Colonic mucosa (tissue), 4 donors: ENCODE data around the gene SLC35D2. TPM values are rescaled to one million over a fixed set of nuclear protein-coding genes. Genes with fewer than 3 reads are reported as not detected.
"Not testable (repeated sequence)": the region's sequence is repeated elsewhere in the genome, so short reads cannot be mapped to it uniquely, and the experiment has no call there.

Experiments used
- DNase-seq: peaks from one replicate; pipeline ENCODE4 v3.0.0-alpha.2; 2020
- H3K27ac ChIP-seq: fragments of 200-600 bp; one replicate; pipeline ENCODE4 v1.8.0; 2021
- H3K27me3 ChIP-seq: fragments of 200-600 bp; one replicate; pipeline ENCODE4 v1.8.0; 2021
- H3K36me3 ChIP-seq: fragments of 200-600 bp; one replicate; pipeline ENCODE4 v1.8.0; 2021
- H3K4me1 ChIP-seq: fragments of 200-600 bp; one replicate; pipeline ENCODE4 v1.8.0; 2021; ENCODE audit warnings: mild to moderate bottlenecking
- H3K4me3 ChIP-seq: fragments of 200-600 bp; one replicate; pipeline ENCODE4 v1.8.0; 2021
- H3K9ac ChIP-seq, 2 donors: one replicate each; pipeline ENCODE4 v1.7.0; 2013; ENCODE audit warnings: control low read depth in 2 of 2, low read depth in 2 of 2, low read length in 2 of 2
- H3K9me3 ChIP-seq: fragments of 200-600 bp; one replicate; pipeline ENCODE4 v1.8.0; 2021
- intact Hi-C: fragments of 100-400 bp; cut with DNase I; formaldehyde crosslinking; loops from one replicate; pipeline ENCODE4 v1.14.1; 2022
- total RNA-seq, 2 donors: library from RNA; stranded (reverse); fragmentation: NEBNext Ultra II Directional in 1 of 2; extraction: Animal tissue kit (Norgen Biotek cat#: 25700) in 1 of 2; gene quantifications; one replicate each; pipeline ENCODE4 v1.2.1, GENCODE V29; 2021
- TF ChIP-seq, protein P1 (sequence below): fragments of 200-600 bp; IDR thresholded peaks from one replicate; pipeline ENCODE4 v1.8.0; 2022; ENCODE audit warnings: antibody characterized with exemption, mild to moderate bottlenecking
- donor health status: healthy.
- donor health status: DM: no; HTN: no; CAD: no.
- donor health status: DM: no; HTN: no; CAD: no.

Gene SLC35D2
- total RNA-seq, 2 donors from 2014 or later = 57.8 to 95.0 TPM

DNA sequence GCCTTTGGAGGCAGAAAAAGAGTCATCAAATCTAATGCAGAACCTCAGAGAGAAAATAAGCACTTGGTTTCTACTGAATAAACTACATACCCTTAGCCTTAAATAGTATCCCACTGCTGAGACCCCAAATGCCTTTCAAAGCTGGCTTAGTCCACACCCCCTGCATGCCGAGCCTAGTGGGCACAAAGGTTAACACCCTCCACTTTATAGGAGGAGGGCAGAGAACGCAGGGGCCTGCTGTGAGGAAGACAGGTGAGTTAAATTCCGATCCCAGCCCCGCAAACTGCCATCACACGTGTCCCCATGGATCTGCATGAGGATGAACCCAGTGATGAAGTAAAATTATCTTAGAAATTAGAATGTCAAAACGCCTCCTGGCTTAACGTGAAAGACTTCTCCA, 62.0 kb downstream of the SLC35D2 start:
- no peaks in the 10 kb centered on the region for H3K27me3 ChIP-seq
- TF ChIP-seq, protein P1, sequence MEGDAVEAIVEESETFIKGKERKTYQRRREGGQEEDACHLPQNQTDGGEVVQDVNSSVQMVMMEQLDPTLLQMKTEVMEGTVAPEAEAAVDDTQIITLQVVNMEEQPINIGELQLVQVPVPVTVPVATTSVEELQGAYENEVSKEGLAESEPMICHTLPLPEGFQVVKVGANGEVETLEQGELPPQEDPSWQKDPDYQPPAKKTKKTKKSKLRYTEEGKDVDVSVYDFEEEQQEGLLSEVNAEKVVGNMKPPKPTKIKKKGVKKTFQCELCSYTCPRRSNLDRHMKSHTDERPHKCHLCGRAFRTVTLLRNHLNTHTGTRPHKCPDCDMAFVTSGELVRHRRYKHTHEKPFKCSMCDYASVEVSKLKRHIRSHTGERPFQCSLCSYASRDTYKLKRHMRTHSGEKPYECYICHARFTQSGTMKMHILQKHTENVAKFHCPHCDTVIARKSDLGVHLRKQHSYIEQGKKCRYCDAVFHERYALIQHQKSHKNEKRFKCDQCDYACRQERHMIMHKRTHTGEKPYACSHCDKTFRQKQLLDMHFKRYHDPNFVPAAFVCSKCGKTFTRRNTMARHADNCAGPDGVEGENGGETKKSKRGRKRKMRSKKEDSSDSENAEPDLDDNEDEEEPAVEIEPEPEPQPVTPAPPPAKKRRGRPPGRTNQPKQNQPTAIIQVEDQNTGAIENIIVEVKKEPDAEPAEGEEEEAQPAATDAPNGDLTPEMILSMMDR = no peak
- no peaks in the 10 kb centered on the region for H3K36me3 ChIP-seq
- H3K4me3 ChIP-seq = no peak overlapping the region
- H3K9ac ChIP-seq = no peak overlapping the region
- intact Hi-C loops = loop anchor here (10.0 kb wide), 1 partner anchor 123 kb away; no protein-coding TSS in a partner anchor
- H3K27ac ChIP-seq = no peak overlapping the region
- no peak for DNase-seq
- no peaks in the 10 kb centered on the region for H3K9me3 ChIP-seq
- no peaks in the 10 kb centered on the region for H3K4me1 ChIP-seq

DNA sequence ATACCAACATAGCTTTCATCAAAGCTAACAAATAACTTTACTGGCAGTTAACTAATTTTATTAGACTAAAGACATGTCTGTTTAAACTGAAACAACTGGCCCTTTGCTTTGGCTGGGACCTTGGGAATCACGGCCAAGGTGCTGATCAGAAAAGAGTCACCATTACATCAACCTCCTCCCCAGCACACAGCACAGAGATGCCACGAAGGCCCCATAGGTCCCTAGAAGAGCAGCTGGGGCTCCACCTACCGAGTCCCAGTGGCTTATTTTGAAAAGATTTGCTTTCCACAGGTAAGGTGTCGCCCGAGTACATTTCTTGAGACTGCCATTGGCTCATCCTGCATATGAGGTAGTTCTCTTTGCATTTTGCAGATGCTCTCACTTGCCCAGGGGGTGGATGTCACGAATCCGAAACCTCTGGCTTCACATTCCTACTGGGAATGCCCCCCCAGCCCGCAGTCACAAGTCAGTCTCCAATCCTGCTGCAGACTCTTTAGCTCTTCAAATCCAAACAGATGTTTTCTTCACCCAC, 62.7 kb downstream of the SLC35D2 start:
- intact Hi-C loops = loop anchor here (10.0 kb wide), 1 partner anchor 124 kb away; no protein-coding TSS in a partner anchor
- DNase-seq = no peak
- H3K4me3 ChIP-seq = no peak overlapping the region

DNA sequence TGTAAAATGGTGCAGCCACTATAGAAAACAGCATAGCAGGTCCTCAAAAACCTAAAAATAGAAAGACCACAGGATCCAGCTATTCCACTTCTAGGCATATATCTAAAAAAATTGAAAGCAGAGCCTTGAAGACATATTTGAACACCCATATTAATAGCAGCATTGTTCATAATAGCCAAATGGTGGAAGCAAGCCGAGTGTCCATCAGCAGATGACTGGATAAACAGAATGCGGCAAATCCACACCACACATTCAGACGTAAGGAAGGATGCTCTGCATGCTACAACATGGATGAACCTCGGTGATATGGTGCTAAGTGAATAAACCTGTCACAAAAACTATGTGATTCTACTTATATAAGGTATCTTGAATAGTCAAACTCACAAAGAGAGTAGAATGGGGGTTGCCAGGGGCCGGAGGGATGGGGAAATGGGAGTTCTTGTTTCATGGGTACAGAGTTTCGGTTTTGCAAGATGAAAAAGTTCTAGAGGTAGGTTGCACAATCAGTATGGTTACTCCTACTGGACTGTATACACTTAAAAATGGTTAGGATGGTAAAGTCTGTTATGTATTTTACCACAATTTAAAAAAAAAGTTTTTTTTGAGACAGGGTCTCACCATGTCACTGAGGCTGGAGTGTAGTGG, 64.5 kb downstream of the SLC35D2 start:
- Histone ChIP-seq H3K36me3 (no peaks in the 10 kb centered on the region), H3K4me3 (no peak overlapping the region), H3K9me3 (no peaks in the 10 kb centered on the region), H3K9ac (no peak overlapping the region), H3K4me1 (no peaks in the 10 kb centered on the region), H3K27ac (no peak overlapping the region), H3K27me3 (no peaks in the 10 kb centered on the region)
- intact Hi-C loops = no loop called here
- DNase-seq = no peak
- TF ChIP-seq, protein P1 = no peak

More for the DNA sequence above, 62.7 kb downstream of the SLC35D2 start:
- H3K9me3 ChIP-seq = no peaks in the 10 kb centered on the region
- no peak overlapping the region for H3K27ac ChIP-seq
- H3K4me1 ChIP-seq = no peaks in the 10 kb centered on the region
- H3K36me3 ChIP-seq = no peaks in the 10 kb centered on the region
- no peak overlapping the region for H3K9ac ChIP-seq
- TF ChIP-seq, protein P1 = no peak
- no peaks in the 10 kb centered on the region for H3K27me3 ChIP-seq

DNA sequence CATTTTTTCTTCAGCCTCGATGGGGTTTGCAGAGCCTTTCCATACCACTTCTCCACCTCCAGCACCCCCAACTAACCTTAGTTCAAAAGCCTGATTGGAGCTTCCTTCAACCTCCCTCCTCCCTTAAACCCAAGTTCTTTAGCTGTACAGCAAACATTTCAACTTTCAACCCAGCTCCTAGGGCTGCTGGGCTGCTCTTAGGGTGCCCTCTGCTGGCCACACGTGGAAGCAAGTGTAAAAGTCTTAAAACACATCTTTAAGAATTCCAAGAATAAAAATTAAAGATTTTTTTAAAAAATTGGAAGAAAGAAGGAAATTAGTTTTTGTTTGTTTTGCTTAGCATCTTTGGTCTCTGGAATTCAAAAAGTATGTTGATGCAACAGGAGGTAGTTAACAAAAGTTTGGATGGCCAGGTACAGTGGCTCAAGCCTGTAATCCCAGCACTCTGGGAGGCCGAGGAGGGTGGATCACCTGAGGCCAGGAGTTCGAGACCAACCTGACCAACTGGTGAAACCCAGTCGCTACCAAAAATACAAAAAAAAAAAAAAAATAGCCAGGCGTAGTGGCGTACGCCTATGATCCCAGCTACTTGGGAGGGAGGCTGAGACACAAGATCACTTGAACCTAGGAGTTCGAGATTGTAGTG, 66.1 kb downstream of the SLC35D2 start:
- Histone ChIP-seq H3K27ac (no peak overlapping the region), H3K4me3 (no peak overlapping the region), H3K9me3 (no peaks in the 10 kb centered on the region), H3K36me3 (no peaks in the 10 kb centered on the region), H3K9ac (no peak overlapping the region), H3K4me1 (no peaks in the 10 kb centered on the region), H3K27me3 (no peaks in the 10 kb centered on the region)
- peak; percentile 41 for DNase-seq
- TF ChIP-seq, protein P1 = peak; percentile 83
- intact Hi-C loops = loop anchor here (2.0 kb wide), 1 partner anchor 85 kb away; no protein-coding TSS in a partner anchor

DNA sequence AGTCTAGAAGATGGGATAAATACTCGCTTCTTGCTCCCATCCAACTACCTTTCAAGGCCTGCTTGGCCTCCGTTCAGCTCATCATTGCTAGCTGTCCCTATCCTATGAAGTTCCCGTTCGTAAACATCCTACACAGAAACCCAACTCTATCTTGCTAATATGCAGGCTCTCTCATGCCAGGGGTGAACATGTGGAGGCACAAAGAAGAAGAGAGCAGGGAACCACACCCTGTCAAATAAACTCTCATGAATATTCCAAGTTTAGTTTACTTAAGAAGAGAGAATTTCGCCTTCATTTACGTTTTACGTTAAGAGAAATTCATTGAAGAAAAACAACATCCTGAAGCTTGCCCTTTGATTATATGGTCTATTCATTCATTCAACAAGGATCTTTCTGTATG, 73.7 kb downstream of the SLC35D2 start:
- Histone ChIP-seq H3K9ac (no peak overlapping the region), H3K9me3 (no peaks in the 10 kb centered on the region), H3K4me1 (no peaks in the 10 kb centered on the region), H3K27me3 (no peaks in the 10 kb centered on the region), H3K4me3 (no peak overlapping the region), H3K27ac (no peak overlapping the region), H3K36me3 (no peaks in the 10 kb centered on the region)
- intact Hi-C loops = no loop called here
- DNase-seq = no peak
- TF ChIP-seq, protein P1 = no peak

DNA sequence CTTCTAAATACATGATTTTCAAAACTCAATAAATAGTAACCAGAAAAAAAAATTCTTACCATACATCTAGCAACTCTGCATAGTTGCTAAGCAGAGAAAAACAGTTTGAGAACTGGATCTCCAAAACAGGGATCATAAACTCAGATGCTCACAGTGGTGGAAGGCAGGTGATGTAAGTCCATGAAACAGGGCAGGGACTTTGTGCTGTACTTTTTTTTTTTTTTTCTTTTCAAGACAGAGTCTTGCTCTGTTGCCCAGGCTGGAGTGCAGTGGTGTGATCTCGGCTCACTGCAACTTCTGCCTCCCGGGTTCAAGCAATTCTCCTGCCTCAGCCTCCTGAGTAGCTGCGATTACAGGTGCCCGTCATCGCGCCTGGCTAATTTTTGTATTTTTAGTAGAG, 76.6 kb downstream of the SLC35D2 start:
- DNase-seq, H3K4me1 ChIP-seq, H3K9me3 ChIP-seq, H3K4me3 ChIP-seq, H3K27me3 ChIP-seq, H3K36me3 ChIP-seq, H3K9ac ChIP-seq, intact Hi-C loops, H3K27ac ChIP-seq: not testable (repeated sequence)
